HEK293 (cell line): ENCODE results near the gene SUV39H2.
A peak's percentile ranks its signal among the peaks of the same experiment; 100 is the strongest.

ENCODE experiments used
- CTCF ChIA-PET: fragments of 350-600 bp; formaldehyde crosslinking; extraction: SDS; loops from one replicate; lab custom pipeline; 2021; ENCODE audit warnings: antibody characterized with exemption; lab: Yijun Ruan, JAX
- POLR2A ChIA-PET: fragments of 300-600 bp; formaldehyde crosslinking; extraction: SDS; loops from one replicate; lab custom pipeline; 2020; ENCODE audit warnings: antibody characterized with exemption, inconsistent platforms; lab: Yijun Ruan, JAX
- H3K27ac ChIP-seq: fragments of 200-500 bp; sonication (Bioruptor generic); 2 replicates; pipeline ENCODE4 v1.5.1; 2014; ENCODE audit warnings: low read depth, low read length, control low read depth, inconsistent platforms; ENCODE audit errors: extremely low read depth
- H3K36me3 ChIP-seq, 2 experiments: fragments of 200-500 bp in 1 of 2; sonication (Bioruptor generic) in 1 of 2; 1 replicate in 1 of 2; 2 replicates in 1 of 2; pipeline ENCODE4 v1.5.1; 2014 to 2017; ENCODE audit warnings: inconsistent platforms in 2 of 2, low read length in 2 of 2; ENCODE audit not compliant: control insufficient read depth in 2 of 2, insufficient read depth in 1 of 2
- H3K4me1 ChIP-seq: fragments of 200-500 bp; sonication (Bioruptor generic); 2 replicates; pipeline ENCODE4 v1.5.1; 2014; ENCODE audit warnings: mild to moderate bottlenecking, low read length, inconsistent platforms; ENCODE audit not compliant: control insufficient read depth, insufficient read depth
- H3K4me3 ChIP-seq: 2 replicates; pipeline ENCODE4 v1.5.1; 2011; ENCODE audit warnings: low read depth, mild to moderate bottlenecking, control low read depth, low read length, moderate library complexity
- H3K9me3 ChIP-seq: fragments of 200-500 bp; sonication (Bioruptor generic); 2 replicates; pipeline ENCODE4 v1.5.1; 2014; ENCODE audit warnings: low read depth, low read length, inconsistent platforms; ENCODE audit not compliant: control insufficient read depth, insufficient read depth
- BCL11A ChIP-seq: fragments of 450-650 bp; formaldehyde crosslinking; IDR thresholded peaks from 2 replicates; pipeline ENCODE4 v1.5.1; 2016; ENCODE audit warnings: low read depth, missing biosample characterization, missing genetic modification characterization
- KLF7 ChIP-seq: fragments of 450-650 bp; formaldehyde crosslinking; IDR thresholded peaks from 2 replicates; pipeline ENCODE4 v1.5.1; 2016; ENCODE audit warnings: missing biosample characterization, missing genetic modification characterization, borderline replicate concordance
- KLF9 ChIP-seq: fragments of 450-650 bp; formaldehyde crosslinking; IDR thresholded peaks from 2 replicates; pipeline ENCODE4 v1.5.1; 2016; ENCODE audit warnings: missing biosample characterization, missing genetic modification characterization, low read depth
- MEIS1 ChIP-seq: sonication (generic); formaldehyde crosslinking; IDR thresholded peaks from 2 replicates; pipeline ENCODE4 v1.8.1; 2022; ENCODE audit warnings: missing genetic modification reagents, mild to moderate bottlenecking, borderline replicate concordance
- PRDM6 ChIP-seq: fragments of 450-650 bp; formaldehyde crosslinking; IDR thresholded peaks from 2 replicates; pipeline ENCODE4 v1.5.1; 2017; ENCODE audit warnings: missing biosample characterization, missing genetic modification characterization
- TCF7L2 ChIP-seq: IDR thresholded peaks from 2 replicates; pipeline ENCODE4 v1.6.1; 2011; ENCODE audit warnings: low read depth, mild to moderate bottlenecking, inconsistent platforms, low read length, moderate library complexity, borderline replicate concordance
- ZNF112 ChIP-seq: fragments of 450-650 bp; formaldehyde crosslinking; IDR thresholded peaks from 2 replicates; pipeline ENCODE4 v1.5.0; 2017; ENCODE audit warnings: missing biosample characterization, missing genetic modification characterization
- ZNF174 ChIP-seq: fragments of 450-650 bp; formaldehyde crosslinking; IDR thresholded peaks from 2 replicates; pipeline ENCODE4 v1.5.0; 2017; ENCODE audit warnings: missing biosample characterization, mild to moderate bottlenecking, missing genetic modification characterization
- ZNF2 ChIP-seq: fragments of 450-650 bp; formaldehyde crosslinking; IDR thresholded peaks from 2 replicates; pipeline ENCODE4 v1.5.1; 2016; ENCODE audit warnings: missing biosample characterization, missing genetic modification characterization
- ZNF274 ChIP-seq, 2 experiments: fragments of 200-500 bp in 1 of 2; fragments of 450-650 bp in 1 of 2; sonication (Bioruptor generic) in 1 of 2; formaldehyde crosslinking in 1 of 2; IDR thresholded peaks; 2 replicates each; pipeline versions ENCODE4 v1.5.1 to v1.6.1; 2014 to 2016; ENCODE audit warnings: borderline replicate concordance in 1 of 2, inconsistent platforms in 1 of 2, low read length in 1 of 2, missing biosample characterization in 1 of 2, missing genetic modification characterization in 1 of 2
- ZNF354C ChIP-seq: fragments of 450-650 bp; formaldehyde crosslinking; IDR thresholded peaks from 2 replicates; pipeline ENCODE4 v1.5.1; 2016; ENCODE audit warnings: missing biosample characterization, missing genetic modification characterization, low read depth, borderline replicate concordance
- ZNF473 ChIP-seq: fragments of 450-650 bp; formaldehyde crosslinking; IDR thresholded peaks from 2 replicates; pipeline ENCODE4 v1.5.1; 2017; ENCODE audit warnings: missing biosample characterization, missing genetic modification characterization
- ZNF501 ChIP-seq: fragments of 450-650 bp; formaldehyde crosslinking; IDR thresholded peaks from 2 replicates; pipeline ENCODE4 v1.5.1; 2016; ENCODE audit warnings: missing biosample characterization, missing genetic modification characterization
- ZNF561 ChIP-seq: fragments of 450-650 bp; IDR thresholded peaks from 2 replicates; pipeline ENCODE4 v1.5.1; 2018; ENCODE audit warnings: missing biosample characterization, missing genetic modification characterization, borderline replicate concordance
- ZNF670 ChIP-seq: fragments of 450-650 bp; formaldehyde crosslinking; IDR thresholded peaks from 2 replicates; pipeline ENCODE4 v1.5.1; 2016; ENCODE audit warnings: missing biosample characterization, missing genetic modification characterization, low read depth
- ZNF76 ChIP-seq: fragments of 450-650 bp; formaldehyde crosslinking; IDR thresholded peaks from 2 replicates; pipeline ENCODE4; 2016; ENCODE audit warnings: low read depth, missing biosample characterization, missing genetic modification characterization, borderline replicate concordance
- ZNF785 ChIP-seq: fragments of 450-650 bp; formaldehyde crosslinking; IDR thresholded peaks from 2 replicates; pipeline ENCODE4 v1.5.1; 2016; ENCODE audit warnings: missing biosample characterization, missing genetic modification characterization
- TF ChIP-seq, protein P1 (sequence below): fragments of 450-650 bp; formaldehyde crosslinking; IDR thresholded peaks from 2 replicates; pipeline ENCODE4 v1.5.1; 2016; ENCODE audit warnings: missing biosample characterization, missing genetic modification characterization
- TF ChIP-seq, protein P2 (sequence below): fragments of 450-650 bp; formaldehyde crosslinking; IDR thresholded peaks from 2 replicates; pipeline ENCODE4 v1.5.1; 2016; ENCODE audit warnings: missing biosample characterization, missing genetic modification characterization, low read depth
- TF ChIP-seq, protein P3 (sequence below): fragments of 450-650 bp; formaldehyde crosslinking; IDR thresholded peaks from 2 replicates; pipeline ENCODE4 v1.5.1; 2017; ENCODE audit warnings: missing biosample characterization, missing genetic modification characterization

Gene SUV39H2

DNA sequence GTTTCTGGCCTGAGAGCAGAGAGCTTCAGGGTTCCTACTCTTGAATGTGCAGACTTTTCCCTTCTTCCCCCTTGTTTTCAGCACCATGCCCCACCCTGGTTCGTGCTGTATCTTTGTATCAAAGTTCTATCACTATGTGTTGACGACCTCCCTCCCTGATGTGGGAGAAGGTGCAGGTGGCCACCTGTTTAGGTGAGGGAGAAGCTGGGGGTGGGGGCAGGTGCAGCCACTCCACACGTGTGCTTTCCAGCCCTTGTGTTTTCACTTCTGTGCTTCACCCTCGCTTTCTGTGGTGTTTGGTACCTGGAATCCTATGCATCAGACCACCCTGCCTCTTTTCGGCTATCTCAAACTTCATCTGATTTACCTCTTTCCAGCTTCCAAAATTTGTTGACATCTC is 19.6 kb upstream of the SUV39H2 start:
- Histone ChIP-seq H3K27ac (no peak overlapping the region), H3K4me3 (no peak overlapping the region), H3K4me1 (no peaks in the 10 kb centered on the region), H3K36me3 (peaks cover 35 to 65% of the 10 kb centered on the region in 2 experiments), H3K9me3 (no peaks in the 10 kb centered on the region)
- TF ChIP-seq ZNF561 (no peak), KLF7 (no peak), MEIS1 (no peak), ZNF473 (tag by site-specific recombination) (no peak), ZNF354C (tag by site-specific recombination) (no peak), ZNF274 (IDR thresholded peaks at IDR 0.05; ENCODE audit: low read length) (no peak), ZNF274 (tag by site-specific recombination; IDR thresholded peaks at IDR 0.05; ENCODE audit: borderline replicate concordance) (no peak), PRDM6 (tag by site-specific recombination) (no peak), ZNF174 (no peak)
- TF ChIP-seq, protein P1, sequence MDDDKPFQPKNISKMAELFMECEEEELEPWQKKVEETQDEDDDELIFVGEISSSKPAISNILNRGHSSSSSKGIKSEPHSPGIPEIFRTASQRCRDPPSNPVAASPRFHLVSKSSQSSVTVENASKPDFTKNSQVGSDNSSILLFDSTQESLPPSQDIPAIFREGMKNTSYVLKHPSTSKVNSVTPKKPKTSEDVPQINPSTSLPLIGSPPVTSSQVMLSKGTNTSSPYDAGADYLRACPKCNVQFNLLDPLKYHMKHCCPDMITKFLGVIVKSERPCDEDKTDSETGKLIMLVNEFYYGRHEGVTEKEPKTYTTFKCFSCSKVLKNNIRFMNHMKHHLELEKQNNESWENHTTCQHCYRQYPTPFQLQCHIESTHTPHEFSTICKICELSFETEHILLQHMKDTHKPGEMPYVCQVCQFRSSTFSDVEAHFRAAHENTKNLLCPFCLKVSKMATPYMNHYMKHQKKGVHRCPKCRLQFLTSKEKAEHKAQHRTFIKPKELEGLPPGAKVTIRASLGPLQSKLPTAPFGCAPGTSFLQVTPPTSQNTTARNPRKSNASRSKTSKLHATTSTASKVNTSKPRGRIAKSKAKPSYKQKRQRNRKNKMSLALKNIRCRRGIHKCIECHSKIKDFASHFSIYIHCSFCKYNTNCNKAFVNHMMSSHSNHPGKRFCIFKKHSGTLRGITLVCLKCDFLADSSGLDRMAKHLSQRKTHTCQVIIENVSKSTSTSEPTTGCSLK (tag by site-specific recombination): no peak
- ChIA-PET POLR2A (interaction anchor here (1.1 kb wide), 1 partner anchor 22 kb away, joined by 4 read pairs; the partner anchor contains the start of gene CDNF), CTCF (interaction anchor here (0.6 to 1.5 kb wide), 2 partner anchors 11 to 445 kb away, joined by 3 to 4 read pairs; no protein-coding TSS in a partner anchor)

- POLR2A ChIA-PET: no interaction called here
- Histone ChIP-seq H3K9me3 (no peaks in the 10 kb centered on the region), H3K27ac (no peak overlapping the region), H3K36me3 (peaks cover 28 to 57% of the 10 kb centered on the region in 2 experiments), H3K4me3 (no peak overlapping the region), H3K4me1 (no peaks in the 10 kb centered on the region)
- TF ChIP-seq, protein P2, sequence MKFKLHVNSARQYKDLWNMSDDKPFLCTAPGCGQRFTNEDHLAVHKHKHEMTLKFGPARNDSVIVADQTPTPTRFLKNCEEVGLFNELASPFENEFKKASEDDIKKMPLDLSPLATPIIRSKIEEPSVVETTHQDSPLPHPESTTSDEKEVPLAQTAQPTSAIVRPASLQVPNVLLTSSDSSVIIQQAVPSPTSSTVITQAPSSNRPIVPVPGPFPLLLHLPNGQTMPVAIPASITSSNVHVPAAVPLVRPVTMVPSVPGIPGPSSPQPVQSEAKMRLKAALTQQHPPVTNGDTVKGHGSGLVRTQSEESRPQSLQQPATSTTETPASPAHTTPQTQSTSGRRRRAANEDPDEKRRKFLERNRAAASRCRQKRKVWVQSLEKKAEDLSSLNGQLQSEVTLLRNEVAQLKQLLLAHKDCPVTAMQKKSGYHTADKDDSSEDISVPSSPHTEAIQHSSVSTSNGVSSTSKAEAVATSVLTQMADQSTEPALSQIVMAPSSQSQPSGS (tag by site-specific recombination): peak; percentile 46; the same call in 1 of the 2 replicates
- TF ChIP-seq ZNF501 (tag by site-specific recombination): no peak
- CTCF ChIA-PET: interaction anchor here (0.6 kb wide), 1 partner anchor 445 kb away, joined by 3 read pairs; no protein-coding TSS in a partner anchor
Measured at GRCh38 chr10:14859775-14860174, 18.9 kb upstream of the SUV39H2 start.

GRCh38 chr10:14860791-14861190 is 17.9 kb upstream of the SUV39H2 start:
- peaks cover 23 to 49% of the 10 kb centered on the region in 2 experiments for H3K36me3 ChIP-seq
- ChIA-PET CTCF (no interaction called here), POLR2A (no interaction called here)
- TF ChIP-seq KLF9 (tag by site-specific recombination): no peak
- TF ChIP-seq ZNF2: no peak
- no peak for TF ChIP-seq TCF7L2
- TF ChIP-seq ZNF76 (tag by site-specific recombination): no peak
- TF ChIP-seq, protein P3, sequence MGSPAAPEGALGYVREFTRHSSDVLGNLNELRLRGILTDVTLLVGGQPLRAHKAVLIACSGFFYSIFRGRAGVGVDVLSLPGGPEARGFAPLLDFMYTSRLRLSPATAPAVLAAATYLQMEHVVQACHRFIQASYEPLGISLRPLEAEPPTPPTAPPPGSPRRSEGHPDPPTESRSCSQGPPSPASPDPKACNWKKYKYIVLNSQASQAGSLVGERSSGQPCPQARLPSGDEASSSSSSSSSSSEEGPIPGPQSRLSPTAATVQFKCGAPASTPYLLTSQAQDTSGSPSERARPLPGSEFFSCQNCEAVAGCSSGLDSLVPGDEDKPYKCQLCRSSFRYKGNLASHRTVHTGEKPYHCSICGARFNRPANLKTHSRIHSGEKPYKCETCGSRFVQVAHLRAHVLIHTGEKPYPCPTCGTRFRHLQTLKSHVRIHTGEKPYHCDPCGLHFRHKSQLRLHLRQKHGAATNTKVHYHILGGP (tag by site-specific recombination): no peak
- no peak for TF ChIP-seq ZNF670 (tag by site-specific recombination)
- no peak for TF ChIP-seq BCL11A (tag by site-specific recombination)
- TF ChIP-seq ZNF501 (tag by site-specific recombination): no peak
- TF ChIP-seq ZNF785 (tag by site-specific recombination): no peak
- no peak for TF ChIP-seq ZNF112 (tag by site-specific recombination)

More at GRCh38 chr10:14860791-14861190, 17.9 kb upstream of the SUV39H2 start:
- H3K9me3 ChIP-seq: no peaks in the 10 kb centered on the region
- no peak overlapping the region for H3K27ac ChIP-seq
- H3K4me1 ChIP-seq: no peaks in the 10 kb centered on the region
- no peak overlapping the region for H3K4me3 ChIP-seq
